Femur (tissue), 1 donor: ENCODE data around the gene SLC52A1.
A peak's percentile ranks its signal among the peaks of the same experiment; 100 is the strongest.

Source experiments
- DNase-seq: peaks from one replicate; pipeline ENCODE4 v3.0.0-alpha.2; 2017

Gene SLC52A1

DNA sequence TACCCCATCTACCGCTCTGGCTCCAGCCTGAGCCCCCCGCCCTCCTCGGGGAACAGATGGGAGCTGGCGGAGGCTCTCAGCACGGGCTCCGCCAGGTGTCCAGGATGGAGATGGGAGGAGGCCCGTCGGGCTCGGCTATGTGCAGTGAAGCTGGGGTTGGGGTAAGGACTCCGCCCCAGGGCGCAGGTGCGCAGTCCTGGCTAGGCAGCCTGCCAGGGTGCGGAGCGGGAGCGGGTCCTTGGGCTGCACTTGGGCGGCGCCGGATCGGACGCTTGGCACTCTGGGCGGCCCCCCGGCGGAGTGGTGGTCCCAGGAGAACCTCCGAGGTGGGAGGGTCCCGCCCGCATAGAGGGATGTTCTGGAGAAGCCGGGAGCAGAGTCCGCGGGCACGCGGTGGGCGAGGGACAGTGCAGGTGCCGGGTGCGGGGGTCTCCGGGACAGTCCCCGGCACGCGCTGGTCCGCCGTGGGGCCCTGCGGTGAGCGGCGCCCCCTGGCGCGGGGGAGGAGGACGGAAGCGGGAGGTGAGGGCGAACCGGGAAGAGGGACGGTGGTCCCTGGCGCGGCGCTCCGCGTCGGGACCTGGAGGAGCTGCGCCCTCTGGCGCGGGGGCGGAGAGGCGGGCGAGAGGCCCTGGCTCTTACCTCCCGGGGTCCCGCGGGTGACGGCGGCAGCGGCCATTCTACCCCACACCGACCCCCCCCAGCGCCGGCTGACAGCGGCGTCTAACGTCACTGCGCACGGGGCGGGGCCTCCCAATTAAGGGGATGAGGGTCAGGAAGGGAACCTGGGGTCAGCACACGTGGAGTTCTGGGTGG lies 48.1 kb downstream of the SLC52A1 start, which contains the start of gene CAMTA2:
TSS of gene CAMTA2 (minus strand) at position 725 of the 816 bp plus-strand sequence. CDS start 1,453 bp downstream, outside the sequence.
- peak; percentile 92 for DNase-seq

DNA sequence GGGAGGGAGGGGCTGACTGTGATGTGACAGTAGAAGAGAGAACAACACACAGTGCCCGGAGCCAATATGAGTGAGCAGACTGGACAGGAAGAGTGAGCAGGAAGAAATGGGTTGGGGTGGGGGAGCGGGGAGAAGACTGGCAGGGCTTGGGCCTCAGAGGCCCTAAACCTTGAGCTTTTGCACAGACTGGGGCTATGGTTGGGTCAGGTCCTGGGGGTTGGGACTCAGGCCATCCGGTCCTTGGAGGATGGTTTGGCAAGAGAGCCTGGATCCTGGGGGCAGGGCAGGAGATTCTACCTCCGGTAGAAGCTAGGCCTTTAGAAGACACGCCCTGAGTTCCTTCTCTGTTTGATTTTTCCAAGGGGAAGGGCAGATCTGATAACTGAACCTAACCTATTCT lies 48.8 kb downstream of the SLC52A1 start:
- no peak for DNase-seq
